Measurements from ENCODE around the gene CHKB.
A peak's percentile ranks its signal among the peaks of the same experiment; 100 is the strongest.

CHKB gene

DNA sequence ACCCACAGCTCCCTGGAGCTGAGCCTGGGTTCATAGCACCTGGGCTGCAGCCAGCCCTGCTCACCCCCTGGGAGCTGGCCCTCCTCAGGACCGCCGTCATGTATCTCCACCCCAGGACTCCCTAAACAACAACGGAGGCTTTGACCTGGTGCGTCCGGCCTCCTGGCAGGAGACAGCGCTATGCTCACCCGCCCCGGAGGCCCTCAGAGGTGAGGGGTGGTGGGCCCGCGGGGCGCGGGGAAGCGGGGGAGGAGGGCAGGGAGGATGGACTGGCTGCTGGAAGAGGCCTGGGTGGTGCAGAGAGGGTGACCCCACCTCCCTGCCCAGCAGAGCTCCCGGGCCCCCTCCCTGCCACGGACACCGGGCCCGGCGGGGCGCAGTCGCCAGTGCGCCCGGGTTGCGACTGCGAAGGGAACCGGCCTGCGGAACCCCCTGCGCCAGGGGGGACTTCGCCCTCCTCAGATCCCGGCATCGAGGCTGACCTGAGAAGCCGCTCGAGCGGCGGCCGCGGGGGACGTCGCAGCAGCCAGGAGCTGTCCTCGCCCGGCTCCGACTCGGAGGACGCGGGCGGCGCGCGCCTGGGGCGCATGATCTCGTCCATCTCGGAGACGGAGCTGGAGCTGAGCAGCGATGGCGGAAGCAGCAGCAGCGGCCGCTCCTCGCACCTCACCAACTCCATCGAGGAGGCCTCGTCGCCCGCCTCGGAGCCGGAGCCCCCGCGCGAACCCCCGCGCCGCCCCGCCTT, 21.0 kb upstream of the CHKB start:
- Histone ChIP-seq H3K4me1 (ENCODE audit: control insufficient read depth, insufficient read depth, low read length) (no peaks in the 10 kb centered on the region), H3K36me3 (ENCODE audit: insufficient read depth, low read length) (no peaks in the 10 kb centered on the region), H3K9ac (ENCODE audit: low read depth, low read length) (no peak overlapping the region), H3K4me2 (ENCODE audit: low read length) (no peak overlapping the region), H3K9me3 (replicated peaks; ENCODE audit: low read length) (no peaks in the 10 kb centered on the region), H3K27me3 (ENCODE audit: control insufficient read depth, insufficient read depth, low read length) (peaks cover 62% of the 10 kb centered on the region), H3K4me3 (ENCODE audit: low read length) (no peak overlapping the region)

DNA sequence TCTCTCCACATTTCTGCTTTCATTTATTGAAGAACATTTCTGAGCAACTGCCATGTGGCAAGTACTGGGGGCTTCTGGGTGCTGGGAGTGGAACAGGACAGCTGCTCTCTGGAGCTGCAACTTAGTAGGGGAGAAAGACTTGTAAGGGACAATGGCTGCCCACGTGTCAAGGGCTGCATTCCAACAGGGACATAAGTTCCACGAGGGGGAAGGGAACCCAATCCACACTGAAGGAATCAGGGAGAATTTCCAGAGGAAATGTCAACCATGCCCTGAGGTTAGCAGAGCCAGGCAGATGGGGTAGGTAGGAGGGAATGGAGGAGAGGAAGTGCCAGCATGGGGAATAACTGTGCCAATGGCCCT, 19.7 kb upstream of the CHKB start:
- Histone ChIP-seq H3K9me3 (replicated peaks; ENCODE audit: low read length) (no peaks in the 10 kb centered on the region), H3K36me3 (ENCODE audit: insufficient read depth, low read length) (no peaks in the 10 kb centered on the region), H3K4me1 (ENCODE audit: control insufficient read depth, insufficient read depth, low read length) (no peaks in the 10 kb centered on the region), H3K27me3 (ENCODE audit: control insufficient read depth, insufficient read depth, low read length) (peaks cover 55% of the 10 kb centered on the region), H3K9ac (ENCODE audit: low read depth, low read length) (no peak overlapping the region), H3K4me3 (ENCODE audit: low read length) (no peak overlapping the region), H3K4me2 (ENCODE audit: low read length) (no peak overlapping the region)

DNA sequence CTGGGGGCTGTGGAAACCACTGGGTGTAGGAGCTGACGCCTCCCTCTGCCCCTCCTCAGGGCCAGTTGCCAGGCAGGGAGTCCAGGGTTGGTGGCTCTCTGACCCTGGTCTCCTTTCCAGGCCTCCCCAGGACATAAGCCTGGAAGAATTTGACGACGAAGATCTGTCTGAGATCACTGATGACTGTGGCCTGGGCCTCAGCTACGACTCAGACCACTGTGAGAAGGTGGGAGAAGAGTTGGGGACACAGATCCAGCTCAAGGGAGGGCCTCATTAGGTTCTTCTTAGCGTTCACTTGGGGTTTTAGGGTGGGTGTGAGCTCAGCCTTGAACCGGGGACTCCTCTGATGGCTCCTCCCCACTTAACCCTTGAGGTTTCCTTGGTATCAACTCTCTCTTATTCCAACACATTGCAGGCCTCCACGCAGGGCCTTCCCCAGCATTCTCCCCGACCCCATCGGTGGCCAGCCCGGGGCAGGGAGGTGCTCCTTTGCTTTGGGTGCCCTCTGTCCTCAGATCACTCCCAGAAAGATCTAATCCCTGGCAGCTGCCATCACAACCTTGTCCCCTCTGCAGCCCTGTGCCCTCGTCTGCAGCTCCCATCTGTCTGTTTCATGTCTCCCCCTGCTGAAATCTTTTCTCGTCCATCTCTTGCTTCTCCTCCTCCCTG, 19.2 kb upstream of the CHKB start:
- Histone ChIP-seq H3K4me2 (ENCODE audit: low read length) (no peak overlapping the region), H3K9me3 (replicated peaks; ENCODE audit: low read length) (no peaks in the 10 kb centered on the region), H3K4me1 (ENCODE audit: control insufficient read depth, insufficient read depth, low read length) (no peaks in the 10 kb centered on the region), H3K4me3 (ENCODE audit: low read length) (no peak overlapping the region), H3K36me3 (ENCODE audit: insufficient read depth, low read length) (no peaks in the 10 kb centered on the region), H3K27me3 (ENCODE audit: control insufficient read depth, insufficient read depth, low read length) (peaks cover 50% of the 10 kb centered on the region), H3K9ac (ENCODE audit: low read depth, low read length) (no peak overlapping the region)

DNA sequence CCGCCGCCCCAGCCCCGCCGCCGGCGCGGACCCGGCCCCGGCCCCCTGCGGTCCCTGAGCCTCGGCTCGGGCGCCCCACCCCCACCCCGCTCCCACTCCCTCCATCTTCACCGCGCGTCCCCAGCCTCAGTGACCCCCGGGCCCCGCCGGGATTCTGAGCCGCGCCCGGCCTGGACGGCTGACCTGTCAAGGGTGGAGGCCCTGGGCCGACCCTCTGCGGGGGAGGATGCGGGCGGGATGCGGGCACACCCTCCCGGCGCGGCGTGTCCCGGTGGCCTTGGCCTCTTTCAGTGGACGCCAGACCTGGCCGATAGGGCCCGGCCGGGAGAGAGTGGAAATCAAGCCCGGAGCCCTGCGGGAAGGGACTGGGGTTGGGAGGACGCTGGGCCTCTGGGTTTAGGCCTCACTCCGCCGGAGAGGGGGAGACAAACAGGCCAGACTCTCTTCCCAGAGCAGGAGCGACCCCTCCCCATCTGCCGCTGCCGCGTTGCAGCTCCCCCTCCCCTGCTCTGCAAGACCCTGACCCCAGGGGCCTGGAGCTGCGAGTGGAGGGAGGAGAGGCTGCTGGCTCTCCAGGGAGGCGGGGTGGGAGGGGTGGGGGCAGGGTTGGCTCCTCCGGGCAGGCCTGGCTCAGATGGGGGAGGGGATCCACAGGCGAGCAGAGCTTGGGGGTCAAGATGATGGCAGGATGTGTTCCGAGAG, 18.5 kb upstream of the CHKB start:
- Histone ChIP-seq H3K9me3 (replicated peaks; ENCODE audit: low read length) (no peaks in the 10 kb centered on the region), H3K27me3 (ENCODE audit: control insufficient read depth, insufficient read depth, low read length) (peaks cover 44% of the 10 kb centered on the region), H3K36me3 (ENCODE audit: insufficient read depth, low read length) (no peaks in the 10 kb centered on the region), H3K9ac (ENCODE audit: low read depth, low read length) (no peak overlapping the region), H3K4me2 (ENCODE audit: low read length) (no peak overlapping the region), H3K4me3 (ENCODE audit: low read length) (no peak overlapping the region), H3K4me1 (ENCODE audit: control insufficient read depth, insufficient read depth, low read length) (no peaks in the 10 kb centered on the region)

DNA sequence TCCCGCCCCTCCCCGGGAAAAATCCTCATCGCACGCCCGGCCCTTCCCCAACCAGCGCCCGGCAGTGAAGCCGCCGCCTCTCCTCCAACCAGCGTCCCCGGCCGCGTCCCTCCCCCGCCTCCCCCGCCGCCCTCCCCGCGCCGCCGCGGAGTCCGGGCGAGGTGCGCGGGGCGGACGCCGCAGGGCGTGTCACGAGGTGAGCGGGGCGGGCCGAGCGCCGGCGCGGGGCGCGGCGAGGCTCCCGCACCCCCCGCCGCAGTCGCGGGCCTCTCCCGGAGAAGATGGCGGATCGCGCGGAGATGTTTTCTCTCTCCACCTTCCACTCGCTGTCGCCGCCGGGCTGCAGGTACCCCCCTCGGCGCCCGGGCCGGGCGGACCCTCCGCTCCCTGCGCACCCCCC, 17.9 kb upstream of the CHKB start, which contains the start of gene MAPK8IP2:
TSS of gene MAPK8IP2 (plus strand) at position 256 of the 400 bp plus-strand sequence. CDS start at position 282, 26 bp downstream.
- Histone ChIP-seq H3K4me3 (ENCODE audit: low read length) (no peak within 1 kb of the TSS), H3K36me3 (ENCODE audit: insufficient read depth, low read length) (no peaks in the 10 kb centered on the region), H3K4me2 (ENCODE audit: low read length) (peak within 1 kb of the TSS; percentile 67), H3K9me3 (replicated peaks; ENCODE audit: low read length) (no peaks in the 10 kb centered on the region), H3K27me3 (ENCODE audit: control insufficient read depth, insufficient read depth, low read length) (peaks cover 39% of the 10 kb centered on the region), H3K9ac (ENCODE audit: low read depth, low read length) (no peak within 1 kb of the TSS), H3K4me1 (ENCODE audit: control insufficient read depth, insufficient read depth, low read length) (no peaks in the 10 kb centered on the region)

DNA sequence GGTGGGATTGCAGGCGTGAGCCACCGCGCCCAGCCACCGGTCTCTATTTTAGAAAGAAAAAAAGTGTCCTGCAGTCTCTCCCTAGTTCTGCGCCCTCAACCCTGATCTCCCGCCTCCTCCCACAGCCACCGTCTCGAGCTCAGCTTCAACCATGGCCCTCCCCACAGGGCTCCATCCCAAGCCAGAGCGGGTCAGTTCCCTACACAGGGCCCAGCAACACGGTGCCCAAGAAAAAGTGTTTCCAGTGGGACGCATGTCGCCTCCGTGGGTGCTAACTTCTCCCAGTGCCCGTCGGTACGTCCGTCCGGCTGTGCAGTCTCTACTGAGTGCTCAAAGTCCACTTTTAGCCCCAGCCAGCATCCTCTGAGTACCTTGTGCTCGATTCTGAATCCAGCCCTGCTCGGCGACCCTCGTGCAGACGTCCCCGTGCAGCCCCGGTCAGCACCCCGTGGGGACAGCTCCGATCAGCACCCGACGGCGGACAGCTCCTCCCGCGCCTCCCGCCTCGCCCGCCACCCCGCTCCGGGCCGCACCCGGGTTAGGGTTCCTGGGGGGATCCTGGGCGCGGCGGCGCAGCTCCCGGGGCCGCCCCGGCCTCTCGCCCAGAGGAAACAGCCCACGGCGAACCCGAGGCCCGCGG, 17.3 kb upstream of the CHKB start:
- H3K9ac ChIP-seq (ENCODE audit: low read depth, low read length), result no peak overlapping the region
- no peaks in the 10 kb centered on the region for H3K9me3 ChIP-seq (replicated peaks; ENCODE audit: low read length)
- H3K4me1 ChIP-seq (ENCODE audit: control insufficient read depth, insufficient read depth, low read length), result no peaks in the 10 kb centered on the region
- peak overlapping the region; percentile 67 for H3K4me2 ChIP-seq (ENCODE audit: low read length)
- no peak overlapping the region for H3K4me3 ChIP-seq (ENCODE audit: low read length)
- H3K36me3 ChIP-seq (ENCODE audit: insufficient read depth, low read length), result no peaks in the 10 kb centered on the region
- H3K27me3 ChIP-seq (ENCODE audit: control insufficient read depth, insufficient read depth, low read length), result peaks cover 33% of the 10 kb centered on the region

DNA sequence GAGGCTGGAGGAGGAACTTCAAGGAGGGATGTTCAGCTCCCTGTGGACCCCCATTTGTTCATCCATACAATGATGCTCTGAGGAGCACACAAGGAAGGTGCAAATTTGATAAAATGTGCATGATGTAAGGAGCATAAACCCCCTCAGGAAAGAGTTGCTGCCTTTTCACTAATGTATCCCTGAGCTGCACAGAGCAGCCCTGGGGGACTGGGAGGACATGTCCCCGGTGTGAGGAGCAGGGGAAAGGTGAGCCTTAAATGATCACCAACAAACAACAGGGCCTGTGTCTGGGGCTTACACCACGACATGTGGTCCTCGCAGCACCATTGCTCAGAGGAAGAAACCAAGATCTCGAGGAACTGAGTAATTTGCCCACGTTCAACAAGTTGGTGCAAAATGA, 14.4 kb upstream of the CHKB start:
- Histone ChIP-seq H3K27me3 (ENCODE audit: control insufficient read depth, insufficient read depth, low read length) (peaks cover 15% of the 10 kb centered on the region), H3K9ac (ENCODE audit: low read depth, low read length) (no peak overlapping the region), H3K4me3 (ENCODE audit: low read length) (no peak overlapping the region), H3K36me3 (ENCODE audit: insufficient read depth, low read length) (no peaks in the 10 kb centered on the region), H3K9me3 (replicated peaks; ENCODE audit: low read length) (no peaks in the 10 kb centered on the region), H3K4me1 (ENCODE audit: control insufficient read depth, insufficient read depth, low read length) (no peaks in the 10 kb centered on the region), H3K4me2 (ENCODE audit: low read length) (no peak overlapping the region)

- Histone ChIP-seq H3K4me2 (ENCODE audit: low read length) (no peak overlapping the region), H3K9ac (ENCODE audit: low read depth, low read length) (no peak overlapping the region), H3K4me3 (ENCODE audit: low read length) (no peak overlapping the region), H3K27me3 (ENCODE audit: control insufficient read depth, insufficient read depth, low read length) (peaks cover 4% of the 10 kb centered on the region), H3K36me3 (ENCODE audit: insufficient read depth, low read length) (no peaks in the 10 kb centered on the region), H3K4me1 (ENCODE audit: control insufficient read depth, insufficient read depth, low read length) (no peaks in the 10 kb centered on the region), H3K9me3 (replicated peaks; ENCODE audit: low read length) (no peaks in the 10 kb centered on the region)
Observed at GRCh38 chr22:50595189-50595588, 12.5 kb upstream of the CHKB start.

- no peak overlapping the region for H3K9ac ChIP-seq (ENCODE audit: low read depth, low read length)
- no peaks in the 10 kb centered on the region for H3K9me3 ChIP-seq (replicated peaks; ENCODE audit: low read length)
- no peak overlapping the region for H3K4me2 ChIP-seq (ENCODE audit: low read length)
- no peaks in the 10 kb centered on the region for H3K27me3 ChIP-seq (ENCODE audit: control insufficient read depth, insufficient read depth, low read length)
- H3K4me1 ChIP-seq (ENCODE audit: control insufficient read depth, insufficient read depth, low read length), result peaks cover 5% of the 10 kb centered on the region
- H3K4me3 ChIP-seq (ENCODE audit: low read length), result no peak overlapping the region
- H3K36me3 ChIP-seq (ENCODE audit: insufficient read depth, low read length), result no peaks in the 10 kb centered on the region
Observed at GRCh38 chr22:50587407-50587806, 4.8 kb upstream of the CHKB start.

GRCh38 chr22:50586416-50586815, 3.8 kb upstream of the CHKB start:
- no peak overlapping the region for H3K4me3 ChIP-seq (ENCODE audit: low read length)
- H3K9ac ChIP-seq (ENCODE audit: low read depth, low read length), result no peak overlapping the region
- H3K27me3 ChIP-seq (ENCODE audit: control insufficient read depth, insufficient read depth, low read length), result no peaks in the 10 kb centered on the region
- H3K9me3 ChIP-seq (replicated peaks; ENCODE audit: low read length), result no peaks in the 10 kb centered on the region
- no peaks in the 10 kb centered on the region for H3K36me3 ChIP-seq (ENCODE audit: insufficient read depth, low read length)
- H3K4me1 ChIP-seq (ENCODE audit: control insufficient read depth, insufficient read depth, low read length), result peaks cover 10% of the 10 kb centered on the region
- H3K4me2 ChIP-seq (ENCODE audit: low read length), result no peak overlapping the region

- Histone ChIP-seq H3K4me2 (ENCODE audit: low read length) (no peak overlapping the region), H3K4me3 (ENCODE audit: low read length) (no peak overlapping the region)
Observed at GRCh38 chr22:50585781-50586180, 3.1 kb upstream of the CHKB start.

More at GRCh38 chr22:50585781-50586180, 3.1 kb upstream of the CHKB start:
- Histone ChIP-seq H3K9me3 (replicated peaks; ENCODE audit: low read length) (no peaks in the 10 kb centered on the region), H3K27me3 (ENCODE audit: control insufficient read depth, insufficient read depth, low read length) (no peaks in the 10 kb centered on the region), H3K4me1 (ENCODE audit: control insufficient read depth, insufficient read depth, low read length) (peaks cover 12% of the 10 kb centered on the region), H3K9ac (ENCODE audit: low read depth, low read length) (no peak overlapping the region), H3K36me3 (ENCODE audit: insufficient read depth, low read length) (peaks cover 3% of the 10 kb centered on the region)
